Liver (tissue), 9 donors: ENCODE data around the gene EPX. TPM values are rescaled to one million over a fixed set of nuclear protein-coding genes. Genes with fewer than 3 reads are reported as not detected.

Experiments used
- DNase-seq: peaks from one replicate; pipeline ENCODE4 v3.0.0-alpha.2; 2017; ENCODE audit warnings: low spot score
- H3K27ac ChIP-seq, 2 donors: one replicate each; pipeline ENCODE4 v1.7.0; 2013; ENCODE audit warnings: inconsistent platforms in 2 of 2, low read length in 2 of 2, control low read depth in 1 of 2, low read depth in 1 of 2, mild to moderate bottlenecking in 1 of 2
- H3K27me3 ChIP-seq, 4 donors: one replicate each; pipeline versions ENCODE4 v1.6.1 to v1.7.0; 2013; ENCODE audit warnings: low read length in 3 of 4, inconsistent platforms in 1 of 4, mild to moderate bottlenecking in 1 of 4, moderate library complexity in 1 of 4; ENCODE audit not compliant: control insufficient read depth in 4 of 4, insufficient read depth in 4 of 4
- H3K36me3 ChIP-seq, 4 donors: one replicate each; pipeline versions ENCODE4 v1.6.1 to v1.7.0; 2013; ENCODE audit warnings: low read length in 3 of 4, mild to moderate bottlenecking in 3 of 4, low read depth in 1 of 4, moderate library complexity in 1 of 4; ENCODE audit not compliant: control insufficient read depth in 4 of 4, insufficient read depth in 3 of 4
- H3K4me1 ChIP-seq, 4 donors: one replicate each; pipeline versions ENCODE4 v1.6.1 to v1.7.0; 2013; ENCODE audit warnings: low read length in 3 of 4, mild to moderate bottlenecking in 3 of 4, moderate library complexity in 1 of 4; ENCODE audit not compliant: control insufficient read depth in 4 of 4, insufficient read depth in 4 of 4
- H3K4me3 ChIP-seq, 3 donors: one replicate each; pipeline versions ENCODE4 v1.6.1 to v1.7.0; 2013; ENCODE audit warnings: low read length in 3 of 3, control low read depth in 1 of 3, low read depth in 1 of 3, mild to moderate bottlenecking in 1 of 3
- H3K9ac ChIP-seq, 2 donors: one replicate each; pipeline ENCODE4 v1.7.0; 2013; ENCODE audit warnings: low read length in 2 of 2, mild to moderate bottlenecking in 2 of 2, moderate library complexity in 2 of 2, control low read depth in 1 of 2, low read depth in 1 of 2
- H3K9me3 ChIP-seq, 4 donors: one replicate each; pipeline versions ENCODE4 v1.6.1 to v1.7.0; 2013; ENCODE audit warnings: low read length in 3 of 4; ENCODE audit not compliant: control insufficient read depth in 4 of 4
- EGR1 ChIP-seq, 2 donors: IDR thresholded peaks; 2 replicates each; pipeline ENCODE4 v1.6.1; 2016 to 2018; ENCODE audit warnings: antibody characterized with exemption in 2 of 2, low read depth in 2 of 2
- FOXA1 ChIP-seq: IDR thresholded peaks from 2 replicates; pipeline ENCODE4 v1.6.1; 2016; ENCODE audit warnings: antibody characterized with exemption
- FOXA2 ChIP-seq: IDR thresholded peaks from 2 replicates; pipeline ENCODE4 v1.6.1; 2016; ENCODE audit warnings: antibody characterized with exemption
- HNF4A ChIP-seq, 2 donors: conservative IDR thresholded peaks; 2 replicates each; pipeline ENCODE4 v1.6.1; 2016; ENCODE audit warnings: antibody characterized with exemption in 2 of 2, mild to moderate bottlenecking in 2 of 2
- HNF4G ChIP-seq: IDR thresholded peaks from 2 replicates; pipeline ENCODE4 v1.6.1; 2016; ENCODE audit warnings: antibody characterized with exemption
- JUND ChIP-seq, 2 donors: IDR thresholded peaks; 2 replicates each; pipeline ENCODE4 v1.6.1; 2016; ENCODE audit warnings: antibody characterized with exemption in 2 of 2
- NR2F2 ChIP-seq: IDR thresholded peaks from 2 replicates; pipeline ENCODE4 v1.6.1; 2016; ENCODE audit warnings: antibody characterized with exemption
- RAD21 ChIP-seq, 2 donors: IDR thresholded peaks; 2 replicates each; pipeline ENCODE4 v1.6.1; 2016; ENCODE audit warnings: antibody characterized with exemption in 2 of 2, mild to moderate bottlenecking in 2 of 2
- RXRA ChIP-seq, 2 donors: IDR thresholded peaks; 2 replicates each; pipeline ENCODE4 v1.6.1; 2017 to 2018; ENCODE audit warnings: antibody characterized with exemption in 2 of 2, mild to moderate bottlenecking in 1 of 2
- SP1 ChIP-seq: IDR thresholded peaks from 2 replicates; pipeline ENCODE4 v1.6.1; 2018; ENCODE audit warnings: antibody characterized with exemption, mild to moderate bottlenecking
- TAF1 ChIP-seq: conservative IDR thresholded peaks from 2 replicates; pipeline ENCODE4 v1.6.1; 2016; ENCODE audit warnings: antibody characterized with exemption, mild to moderate bottlenecking
- YY1 ChIP-seq: IDR thresholded peaks from 2 replicates; pipeline ENCODE4 v1.6.1; 2016; ENCODE audit warnings: antibody characterized with exemption, mild to moderate bottlenecking
- WGBS: extraction: QIAGEN DNeasy Blood & Tissue Kit; methylation state at CpG from one replicate; pipeline ENCODE4 v1.1.7; 2013; 5-methylcytosine and 5-hydroxymethylcytosine counted together
- polyA plus RNA-seq, 2 donors: library from polyadenylated mRNA; stranded (reverse) in 1 of 2; unstranded in 1 of 2; fragments of 200-250 nt in 1 of 2; fragments of >200 nt in 1 of 2; fragmentation: Nextera tagmentation in 1 of 2; extraction: Ambion mirVana in 1 of 2; gene quantifications; one replicate each; pipeline versions ENCODE4 v1.2.1 to v1.2.3, GENCODE V29; 2013 to 2015
- total RNA-seq, 2 donors: library from RNA; depleted of rRNA; stranded (reverse); fragments of >200 nt; gene quantifications; one replicate each; pipeline ENCODE4 v1.2.3, GENCODE V29; 2014
- TF ChIP-seq, protein P1 (sequence below): IDR thresholded peaks from 2 replicates; pipeline ENCODE4 v1.6.1; 2016; ENCODE audit warnings: antibody characterized with exemption
- TF ChIP-seq, protein P2 (sequence below): fragments of 150-350 bp; IDR thresholded peaks from 2 replicates; pipeline ENCODE4 v1.5.1; 2017; ENCODE audit warnings: improper control_type of control experiment, low read depth, low read length; ENCODE audit not compliant: missing input control
- TF ChIP-seq, protein P3 (sequence below): IDR thresholded peaks from 2 replicates; pipeline ENCODE4 v1.6.1; 2016; ENCODE audit warnings: antibody characterized with exemption
- TF ChIP-seq, protein P4 (sequence below): IDR thresholded peaks from 2 replicates; pipeline ENCODE4 v1.6.1; 2016; ENCODE audit warnings: antibody characterized with exemption, mild to moderate bottlenecking
- TF ChIP-seq, protein P5 (sequence below): IDR thresholded peaks from 2 replicates; pipeline ENCODE4 v1.6.1; 2016; ENCODE audit warnings: antibody characterized with exemption
- donor health status: healthy.
- donor health status: healthy.
- donor health status: healthy.
- donor health status: healthy.
- donor health status: healthy.

Gene EPX
- total and polyA plus RNA-seq, 4 donors, result 0.09 to 10.0 TPM; not detected in 2

DNA sequence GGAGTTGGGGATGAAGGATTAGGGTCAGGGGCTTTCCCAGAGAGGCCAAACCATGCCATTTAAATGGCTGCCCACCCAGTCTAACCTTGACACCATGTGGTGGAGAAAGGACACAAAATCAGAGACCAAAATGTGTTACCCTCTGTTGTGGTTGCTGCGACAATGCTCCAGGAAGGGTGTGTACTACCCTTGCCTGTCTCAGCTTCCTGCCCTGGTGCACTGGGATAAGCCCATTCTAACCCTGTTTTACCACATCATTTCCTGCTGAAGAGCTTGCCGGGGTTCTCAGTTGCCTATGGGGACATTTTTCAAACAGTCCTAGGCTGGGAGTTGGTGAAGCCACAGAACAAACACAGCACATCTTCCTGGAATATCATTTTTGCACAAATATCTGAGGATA lies 39.5 kb upstream of the EPX start:
- DNase-seq, result no peak
- H3K9me3 ChIP-seq, result no peaks in the 10 kb centered on the region
- no peak overlapping the region for H3K9ac ChIP-seq
- H3K4me3 ChIP-seq, result no peak overlapping the region
- no peaks in the 10 kb centered on the region for H3K36me3 ChIP-seq
- H3K4me1 ChIP-seq, result peaks cover 0 to 8% (median 2%) of the 10 kb centered on the region in 4 donors
- TF ChIP-seq SP1 (no peak), YY1 (no peak), FOXA1 (no peak), TAF1 (no peak), RXRA (IDR thresholded peaks at IDR 0.05) (no peak), EGR1 (IDR thresholded peaks at IDR 0.05; ENCODE audit: low read depth in 2 of 2) (no peak), RAD21 (IDR thresholded peaks at IDR 0.05) (no peak), HNF4A (conservative IDR thresholded peaks at IDR 0.05) (no peak)
- TF ChIP-seq, protein P1, sequence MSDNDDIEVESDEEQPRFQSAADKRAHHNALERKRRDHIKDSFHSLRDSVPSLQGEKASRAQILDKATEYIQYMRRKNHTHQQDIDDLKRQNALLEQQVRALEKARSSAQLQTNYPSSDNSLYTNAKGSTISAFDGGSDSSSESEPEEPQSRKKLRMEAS, result no peak
- TF ChIP-seq, protein P2, sequence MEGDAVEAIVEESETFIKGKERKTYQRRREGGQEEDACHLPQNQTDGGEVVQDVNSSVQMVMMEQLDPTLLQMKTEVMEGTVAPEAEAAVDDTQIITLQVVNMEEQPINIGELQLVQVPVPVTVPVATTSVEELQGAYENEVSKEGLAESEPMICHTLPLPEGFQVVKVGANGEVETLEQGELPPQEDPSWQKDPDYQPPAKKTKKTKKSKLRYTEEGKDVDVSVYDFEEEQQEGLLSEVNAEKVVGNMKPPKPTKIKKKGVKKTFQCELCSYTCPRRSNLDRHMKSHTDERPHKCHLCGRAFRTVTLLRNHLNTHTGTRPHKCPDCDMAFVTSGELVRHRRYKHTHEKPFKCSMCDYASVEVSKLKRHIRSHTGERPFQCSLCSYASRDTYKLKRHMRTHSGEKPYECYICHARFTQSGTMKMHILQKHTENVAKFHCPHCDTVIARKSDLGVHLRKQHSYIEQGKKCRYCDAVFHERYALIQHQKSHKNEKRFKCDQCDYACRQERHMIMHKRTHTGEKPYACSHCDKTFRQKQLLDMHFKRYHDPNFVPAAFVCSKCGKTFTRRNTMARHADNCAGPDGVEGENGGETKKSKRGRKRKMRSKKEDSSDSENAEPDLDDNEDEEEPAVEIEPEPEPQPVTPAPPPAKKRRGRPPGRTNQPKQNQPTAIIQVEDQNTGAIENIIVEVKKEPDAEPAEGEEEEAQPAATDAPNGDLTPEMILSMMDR, result no peak
- TF ChIP-seq, protein P3, sequence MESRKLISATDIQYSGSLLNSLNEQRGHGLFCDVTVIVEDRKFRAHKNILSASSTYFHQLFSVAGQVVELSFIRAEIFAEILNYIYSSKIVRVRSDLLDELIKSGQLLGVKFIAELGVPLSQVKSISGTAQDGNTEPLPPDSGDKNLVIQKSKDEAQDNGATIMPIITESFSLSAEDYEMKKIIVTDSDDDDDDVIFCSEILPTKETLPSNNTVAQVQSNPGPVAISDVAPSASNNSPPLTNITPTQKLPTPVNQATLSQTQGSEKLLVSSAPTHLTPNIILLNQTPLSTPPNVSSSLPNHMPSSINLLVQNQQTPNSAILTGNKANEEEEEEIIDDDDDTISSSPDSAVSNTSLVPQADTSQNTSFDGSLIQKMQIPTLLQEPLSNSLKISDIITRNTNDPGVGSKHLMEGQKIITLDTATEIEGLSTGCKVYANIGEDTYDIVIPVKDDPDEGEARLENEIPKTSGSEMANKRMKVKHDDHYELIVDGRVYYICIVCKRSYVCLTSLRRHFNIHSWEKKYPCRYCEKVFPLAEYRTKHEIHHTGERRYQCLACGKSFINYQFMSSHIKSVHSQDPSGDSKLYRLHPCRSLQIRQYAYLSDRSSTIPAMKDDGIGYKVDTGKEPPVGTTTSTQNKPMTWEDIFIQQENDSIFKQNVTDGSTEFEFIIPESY, result no peak
- TF ChIP-seq, protein P4, sequence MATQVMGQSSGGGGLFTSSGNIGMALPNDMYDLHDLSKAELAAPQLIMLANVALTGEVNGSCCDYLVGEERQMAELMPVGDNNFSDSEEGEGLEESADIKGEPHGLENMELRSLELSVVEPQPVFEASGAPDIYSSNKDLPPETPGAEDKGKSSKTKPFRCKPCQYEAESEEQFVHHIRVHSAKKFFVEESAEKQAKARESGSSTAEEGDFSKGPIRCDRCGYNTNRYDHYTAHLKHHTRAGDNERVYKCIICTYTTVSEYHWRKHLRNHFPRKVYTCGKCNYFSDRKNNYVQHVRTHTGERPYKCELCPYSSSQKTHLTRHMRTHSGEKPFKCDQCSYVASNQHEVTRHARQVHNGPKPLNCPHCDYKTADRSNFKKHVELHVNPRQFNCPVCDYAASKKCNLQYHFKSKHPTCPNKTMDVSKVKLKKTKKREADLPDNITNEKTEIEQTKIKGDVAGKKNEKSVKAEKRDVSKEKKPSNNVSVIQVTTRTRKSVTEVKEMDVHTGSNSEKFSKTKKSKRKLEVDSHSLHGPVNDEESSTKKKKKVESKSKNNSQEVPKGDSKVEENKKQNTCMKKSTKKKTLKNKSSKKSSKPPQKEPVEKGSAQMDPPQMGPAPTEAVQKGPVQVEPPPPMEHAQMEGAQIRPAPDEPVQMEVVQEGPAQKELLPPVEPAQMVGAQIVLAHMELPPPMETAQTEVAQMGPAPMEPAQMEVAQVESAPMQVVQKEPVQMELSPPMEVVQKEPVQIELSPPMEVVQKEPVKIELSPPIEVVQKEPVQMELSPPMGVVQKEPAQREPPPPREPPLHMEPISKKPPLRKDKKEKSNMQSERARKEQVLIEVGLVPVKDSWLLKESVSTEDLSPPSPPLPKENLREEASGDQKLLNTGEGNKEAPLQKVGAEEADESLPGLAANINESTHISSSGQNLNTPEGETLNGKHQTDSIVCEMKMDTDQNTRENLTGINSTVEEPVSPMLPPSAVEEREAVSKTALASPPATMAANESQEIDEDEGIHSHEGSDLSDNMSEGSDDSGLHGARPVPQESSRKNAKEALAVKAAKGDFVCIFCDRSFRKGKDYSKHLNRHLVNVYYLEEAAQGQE, result no peak
- TF ChIP-seq, protein P5, sequence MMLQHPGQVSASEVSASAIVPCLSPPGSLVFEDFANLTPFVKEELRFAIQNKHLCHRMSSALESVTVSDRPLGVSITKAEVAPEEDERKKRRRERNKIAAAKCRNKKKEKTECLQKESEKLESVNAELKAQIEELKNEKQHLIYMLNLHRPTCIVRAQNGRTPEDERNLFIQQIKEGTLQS, result no peak
- peaks cover 2 to 20% (median 9%) of the 10 kb centered on the region in 4 donors for H3K27me3 ChIP-seq
- no peak overlapping the region for H3K27ac ChIP-seq
- WGBS, result 45% methylated on average over 2 of the region's 2 CpGs

DNA sequence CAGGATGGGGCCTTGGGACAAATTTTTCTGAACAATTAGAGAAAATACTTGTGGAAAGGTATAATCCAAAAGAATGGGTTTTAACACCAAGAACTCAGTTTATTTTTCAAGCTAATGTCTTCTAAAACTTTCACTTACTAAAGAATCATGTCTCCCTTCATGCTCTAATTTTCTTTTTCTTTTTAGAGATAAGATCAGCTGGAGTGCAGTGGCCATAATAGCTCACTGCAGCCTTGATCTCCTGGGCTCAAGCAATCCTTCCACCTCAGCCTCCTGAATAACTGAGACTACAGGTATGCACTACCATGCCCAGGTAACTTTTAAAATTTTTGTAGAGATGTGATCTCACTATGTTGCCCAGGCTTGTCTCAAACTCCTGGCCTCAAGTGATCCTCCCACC lies 38.9 kb upstream of the EPX start:
- H3K27ac ChIP-seq, result no peak overlapping the region
- H3K9me3 ChIP-seq, result no peaks in the 10 kb centered on the region
- TF ChIP-seq, protein P2, result no peak
- TF ChIP-seq HNF4G (no peak), SP1 (no peak), FOXA2 (no peak), JUND (IDR thresholded peaks at IDR 0.05) (no peak), NR2F2 (no peak)
- TF ChIP-seq, protein P4, result no peak
- TF ChIP-seq, protein P3, result no peak

More for the DNA sequence above, 38.9 kb upstream of the EPX start:
- Histone ChIP-seq H3K27me3 (peaks cover 2 to 20% (median 9%) of the 10 kb centered on the region in 4 donors), H3K36me3 (no peaks in the 10 kb centered on the region), H3K4me1 (peaks cover 0 to 8% (median 2%) of the 10 kb centered on the region in 4 donors), H3K4me3 (no peak overlapping the region), H3K9ac (no peak overlapping the region)
- DNase-seq, result no peak
